Stimulated activated CD4-positive, alpha-beta T cell treated with anti-CD3 and anti-CD28 coated beads, Interleukin-1b, Interleukin-23, amount 100 ng/mL, for 4 hours (primary cell): ENCODE measurements around the gene COL5A1.

Experiments
- DNase-seq, 2 donors: peaks; one replicate each; pipeline ENCODE4 v3.0.0-alpha.2; 2020; ENCODE audit warnings: low read depth in 2 of 2

COL5A1 gene

DNA sequence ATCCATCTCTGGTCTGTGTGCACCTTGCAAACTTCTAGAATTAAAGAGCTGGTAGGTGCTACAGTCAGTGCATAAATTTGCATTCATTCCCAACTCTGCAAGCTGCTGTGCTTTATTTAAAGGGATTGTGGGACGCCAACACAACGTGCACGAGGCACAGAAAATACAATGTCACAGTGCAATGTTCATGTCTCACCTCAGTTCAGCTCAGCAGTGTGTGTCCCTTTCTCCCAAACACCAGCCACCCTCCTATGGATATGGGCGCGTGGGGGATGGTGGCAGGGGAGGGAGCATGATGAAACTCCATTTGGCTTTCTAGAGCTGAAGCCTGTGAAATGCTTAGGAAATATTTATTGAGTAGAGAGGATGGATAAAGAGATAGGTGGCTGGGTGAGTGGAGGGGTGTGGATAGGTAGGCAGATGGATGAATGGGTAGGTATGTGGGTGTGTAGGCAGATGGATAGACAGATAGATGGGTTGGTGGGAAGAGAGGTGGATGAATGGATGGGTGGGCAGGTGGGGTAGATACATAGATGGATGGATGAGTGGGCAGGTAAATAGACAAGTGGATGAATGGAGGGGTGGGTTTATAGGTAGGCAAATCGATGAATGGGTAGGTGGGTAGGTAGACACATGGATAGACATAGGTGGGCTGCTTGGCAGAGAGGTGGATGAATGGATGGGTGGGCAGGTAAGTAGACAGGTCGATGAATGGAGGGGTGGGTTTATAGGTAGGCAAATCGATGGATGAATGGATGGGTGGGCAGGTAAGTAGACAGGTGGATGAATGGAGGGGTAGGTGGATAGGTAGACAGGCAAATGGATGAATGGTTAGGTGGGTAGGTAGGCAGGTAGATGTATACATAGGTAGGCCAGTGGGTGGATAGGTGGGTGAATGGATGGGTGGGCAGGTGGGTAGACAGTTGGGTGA lies 146.3 kb downstream of the COL5A1 start:
- no peak for DNase-seq

DNA sequence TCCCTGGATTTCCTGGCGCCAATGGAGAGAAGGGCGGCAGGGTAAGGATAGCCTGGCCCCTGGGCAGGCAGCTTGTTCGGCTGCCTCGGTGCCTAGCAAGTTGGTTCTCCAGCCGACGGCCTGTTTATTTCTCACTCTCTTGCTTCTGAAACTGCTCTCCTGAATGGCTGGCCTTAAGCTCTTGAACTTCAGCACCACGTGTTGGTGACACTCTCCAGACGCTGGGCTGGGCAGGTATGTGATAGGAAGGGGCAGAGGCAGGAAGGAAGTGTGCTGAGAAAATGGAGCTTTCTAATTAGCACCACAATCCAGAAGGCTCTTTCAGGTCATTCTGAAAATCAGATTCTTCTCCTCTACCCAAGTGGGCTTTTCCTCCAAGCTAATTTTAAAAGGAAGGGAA lies 147.6 kb downstream of the COL5A1 start:
- DNase-seq, result no peak

DNA sequence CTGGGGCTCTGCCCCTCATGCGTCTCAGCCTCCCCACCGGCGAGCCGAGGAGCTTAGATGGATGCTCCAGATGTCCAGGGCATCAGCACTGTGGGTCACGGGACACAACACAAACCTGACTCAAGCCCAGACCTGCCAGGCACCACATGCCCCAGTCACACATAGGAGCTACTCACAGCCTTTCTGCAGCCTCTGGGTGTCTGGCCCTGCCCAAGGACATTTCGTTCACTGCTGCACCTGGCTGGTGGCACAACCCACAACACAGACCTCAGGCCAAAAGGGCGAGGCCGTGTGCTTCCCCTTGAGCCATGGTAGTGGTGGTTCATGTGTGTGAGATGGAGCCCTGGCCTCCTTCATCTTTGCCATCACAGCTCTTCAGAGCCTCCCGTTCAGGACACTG lies 149.4 kb downstream of the COL5A1 start:
- DNase-seq, result no peak

DNA sequence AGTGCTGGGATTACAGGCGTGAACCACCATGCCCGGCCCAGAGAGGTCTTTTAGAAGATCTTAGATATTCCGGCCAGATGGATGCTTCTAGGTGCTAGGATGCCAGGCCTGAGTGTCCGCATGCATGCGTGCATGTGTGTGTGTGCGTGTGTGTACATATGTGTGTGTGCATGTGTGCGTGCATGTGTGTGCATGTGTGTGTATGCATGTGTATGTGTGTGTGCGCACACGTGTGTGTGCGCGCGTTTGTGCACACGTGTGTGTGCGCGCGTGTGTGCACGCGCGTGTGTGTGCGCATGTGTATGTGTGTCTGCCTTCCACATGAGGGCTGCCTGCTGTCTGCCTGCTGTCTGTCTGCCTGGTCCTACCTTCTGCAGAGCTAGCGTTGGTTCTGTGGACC lies 151.0 kb downstream of the COL5A1 start:
- no peak for DNase-seq

DNA sequence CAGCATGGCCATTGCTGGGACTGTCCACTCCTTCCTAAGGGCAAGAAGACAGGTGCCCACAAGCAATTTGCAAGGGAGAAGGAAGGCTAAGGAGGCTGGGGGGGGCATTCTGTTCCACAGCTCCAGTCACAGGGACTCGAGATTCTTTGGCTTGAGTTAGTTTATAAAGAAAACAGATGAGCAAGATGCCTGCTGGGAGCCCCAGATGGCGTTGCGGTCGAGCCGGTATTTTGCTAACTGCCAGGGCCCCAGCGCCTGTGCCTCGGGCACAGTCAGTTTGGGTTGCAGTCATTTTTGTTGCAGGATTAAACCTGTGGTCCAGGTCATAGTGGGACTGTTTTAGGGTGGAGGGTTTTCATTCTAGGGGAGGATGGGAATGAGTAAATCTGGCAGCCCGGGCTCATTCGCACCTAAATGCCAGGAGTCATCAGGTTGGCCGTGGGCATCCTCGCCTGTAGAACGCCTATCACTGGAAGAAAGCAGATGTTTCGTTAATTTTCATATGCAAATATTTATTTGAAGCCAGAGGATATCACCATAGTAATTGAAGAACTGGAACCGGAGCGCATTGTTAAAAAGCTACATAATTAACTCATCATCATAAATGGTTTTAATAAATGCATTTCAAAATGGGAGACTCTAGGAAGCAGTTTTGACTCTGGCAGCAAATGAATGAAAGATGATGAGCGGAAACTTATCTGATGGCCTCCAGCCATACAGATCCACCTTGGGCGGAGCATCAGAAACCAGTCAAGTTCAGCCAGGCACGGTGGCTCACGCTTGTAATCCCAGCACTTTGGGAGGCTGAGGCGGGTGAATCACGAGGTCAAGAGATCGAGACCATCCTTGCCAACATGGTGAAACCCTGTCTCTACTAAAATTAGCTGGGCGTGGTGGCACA lies 151.9 kb downstream of the COL5A1 start:
- DNase-seq, result no peak

DNA sequence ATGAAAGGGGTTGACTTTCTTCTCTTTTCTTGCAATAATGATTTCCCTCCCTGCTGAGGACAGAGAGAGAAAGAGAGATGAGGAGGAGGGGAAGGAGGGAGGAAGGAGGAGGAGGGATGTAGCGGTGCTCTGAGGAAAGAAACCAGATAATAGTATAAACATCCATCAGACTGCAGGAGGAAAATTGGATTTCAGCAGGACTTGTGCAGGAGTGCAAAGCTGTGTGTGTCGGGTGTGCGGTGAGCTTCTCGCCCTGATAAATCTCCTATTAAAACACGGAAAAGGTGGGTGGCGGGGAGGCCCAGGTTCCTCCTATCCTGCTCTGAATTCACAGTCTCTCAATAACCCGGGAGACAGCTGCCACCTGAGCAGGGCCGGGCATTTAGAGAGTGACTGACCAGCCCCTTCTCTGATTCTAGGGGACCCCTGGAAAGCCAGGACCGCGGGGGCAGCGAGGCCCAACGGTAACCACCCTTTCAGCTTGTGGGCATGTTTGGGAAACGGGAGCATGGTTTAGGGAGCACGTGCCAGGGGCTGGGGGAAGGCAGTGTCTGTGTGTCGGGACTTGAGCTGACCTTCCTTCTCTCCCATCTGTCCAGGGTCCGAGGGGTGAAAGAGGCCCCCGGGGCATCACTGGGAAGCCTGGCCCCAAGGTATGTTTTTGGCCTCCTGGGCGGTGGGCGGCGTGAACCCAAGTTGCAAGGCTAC lies 153.2 kb downstream of the COL5A1 start:
- no peak for DNase-seq

DNA sequence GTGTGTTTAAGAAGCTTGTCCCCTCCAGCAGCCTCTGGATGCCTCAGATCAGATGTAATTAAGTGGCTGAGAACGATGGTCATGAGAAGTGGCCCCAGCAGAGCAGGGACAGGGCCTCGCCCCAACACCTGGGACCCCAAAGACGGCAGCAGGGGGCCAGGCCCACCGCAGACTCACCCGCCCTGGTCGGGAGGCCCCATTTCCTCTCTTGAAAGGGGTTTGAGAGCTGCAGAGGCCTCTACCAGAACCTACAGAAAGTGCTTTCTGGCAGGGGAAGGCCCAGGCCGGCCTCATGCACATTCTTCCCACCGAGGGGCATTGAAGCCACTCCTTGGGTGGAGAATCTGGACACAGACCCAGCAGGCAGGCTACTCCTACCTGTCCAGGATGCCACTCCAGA lies 153.8 kb downstream of the COL5A1 start:
- no peak for DNase-seq

DNA sequence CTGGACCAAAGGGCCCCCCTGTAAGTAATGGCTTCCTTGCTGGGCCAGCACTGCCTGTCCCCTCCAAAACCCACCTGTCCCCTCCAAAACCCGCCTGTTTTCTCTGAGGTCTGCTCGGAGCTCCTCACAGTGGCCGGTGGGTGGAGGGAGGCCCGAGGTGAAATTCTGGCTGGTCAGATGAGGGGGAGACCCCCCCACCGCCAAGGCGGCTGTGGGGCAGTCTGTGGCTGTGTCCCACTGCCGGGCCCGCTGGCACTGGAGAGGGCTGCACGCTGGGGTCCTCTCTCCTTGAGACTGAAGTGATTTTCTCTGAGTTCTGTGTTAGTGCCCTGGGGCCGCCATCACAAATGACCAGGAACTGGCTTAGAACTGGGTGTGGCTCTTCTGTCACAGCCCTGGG lies 155.3 kb downstream of the COL5A1 start:
- DNase-seq, result no peak

DNA sequence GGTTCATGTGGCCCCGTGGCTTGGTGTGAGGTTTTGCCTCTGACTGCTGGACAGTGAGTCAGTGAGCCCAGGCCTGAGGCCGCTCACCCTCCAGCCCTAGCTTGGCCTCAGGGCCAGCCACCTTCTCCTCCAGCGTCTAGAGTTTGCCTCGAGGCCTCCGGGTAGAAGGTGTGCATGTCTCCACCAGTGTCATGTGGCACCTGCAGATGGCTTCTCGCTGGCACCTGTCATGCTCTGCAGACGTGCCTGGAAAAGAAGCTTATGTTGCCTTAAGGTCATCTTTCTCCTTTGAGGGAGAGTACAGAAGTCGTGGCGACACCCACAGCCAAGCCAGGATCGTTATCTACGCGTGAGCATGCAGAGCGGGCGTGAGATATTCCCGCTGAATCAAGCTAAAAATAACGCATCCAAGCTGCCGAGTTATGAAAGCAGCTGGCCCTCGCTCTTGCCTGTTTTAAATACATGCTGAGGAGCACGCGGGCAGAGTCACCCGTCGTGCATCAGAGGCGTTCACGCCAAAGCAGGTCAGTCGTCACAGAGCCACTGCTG lies 159.3 kb downstream of the COL5A1 start:
- no peak for DNase-seq

DNA sequence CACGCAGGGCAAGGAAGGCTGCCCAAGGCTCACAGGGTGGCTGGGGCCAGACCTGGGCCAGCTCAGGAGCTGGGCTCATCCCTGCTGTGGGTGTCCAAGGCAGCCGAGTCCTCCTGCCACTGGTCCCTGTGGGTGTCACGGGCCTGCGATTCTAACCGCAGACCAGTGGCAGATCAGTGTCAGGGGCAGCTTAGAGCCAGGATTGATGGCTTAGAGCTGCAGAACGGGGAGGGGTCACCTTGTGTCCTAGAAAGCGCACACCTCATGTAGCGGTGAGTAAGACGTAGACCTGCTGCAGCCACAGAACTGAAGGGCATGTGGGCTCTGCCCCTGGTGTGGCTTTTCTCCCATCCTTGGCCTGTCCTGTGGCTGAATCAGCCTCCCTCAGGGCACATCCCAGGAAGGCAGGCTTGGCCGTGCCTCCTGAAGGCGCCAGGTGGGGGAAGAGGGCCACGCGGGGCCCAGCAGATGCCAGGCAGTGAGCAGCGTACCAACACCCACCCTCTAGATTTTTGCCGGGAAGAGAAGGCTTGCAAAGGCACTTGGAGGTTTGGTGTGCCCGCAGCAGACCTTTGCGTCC lies 160.7 kb downstream of the COL5A1 start:
- no peak for DNase-seq

DNA sequence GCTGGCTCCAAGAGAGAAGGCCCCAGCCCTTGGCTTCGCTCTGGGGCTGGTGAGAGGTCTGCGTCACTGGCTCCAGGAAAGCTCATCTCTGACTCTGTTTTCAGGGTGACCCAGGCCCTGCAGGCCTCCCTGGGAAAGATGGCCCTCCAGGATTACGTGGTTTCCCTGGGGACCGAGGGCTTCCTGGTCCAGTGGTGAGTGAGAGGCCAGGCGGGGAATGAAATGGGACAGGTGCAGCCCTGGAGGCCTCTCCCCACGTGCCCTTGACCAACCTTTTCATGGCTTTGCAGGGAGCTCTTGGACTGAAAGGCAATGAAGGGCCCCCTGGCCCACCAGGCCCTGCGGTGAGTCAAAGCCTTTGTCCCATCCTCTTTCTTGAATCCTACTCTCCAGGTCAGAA lies 163.3 kb downstream of the COL5A1 start:
- DNase-seq, result no peak

DNA sequence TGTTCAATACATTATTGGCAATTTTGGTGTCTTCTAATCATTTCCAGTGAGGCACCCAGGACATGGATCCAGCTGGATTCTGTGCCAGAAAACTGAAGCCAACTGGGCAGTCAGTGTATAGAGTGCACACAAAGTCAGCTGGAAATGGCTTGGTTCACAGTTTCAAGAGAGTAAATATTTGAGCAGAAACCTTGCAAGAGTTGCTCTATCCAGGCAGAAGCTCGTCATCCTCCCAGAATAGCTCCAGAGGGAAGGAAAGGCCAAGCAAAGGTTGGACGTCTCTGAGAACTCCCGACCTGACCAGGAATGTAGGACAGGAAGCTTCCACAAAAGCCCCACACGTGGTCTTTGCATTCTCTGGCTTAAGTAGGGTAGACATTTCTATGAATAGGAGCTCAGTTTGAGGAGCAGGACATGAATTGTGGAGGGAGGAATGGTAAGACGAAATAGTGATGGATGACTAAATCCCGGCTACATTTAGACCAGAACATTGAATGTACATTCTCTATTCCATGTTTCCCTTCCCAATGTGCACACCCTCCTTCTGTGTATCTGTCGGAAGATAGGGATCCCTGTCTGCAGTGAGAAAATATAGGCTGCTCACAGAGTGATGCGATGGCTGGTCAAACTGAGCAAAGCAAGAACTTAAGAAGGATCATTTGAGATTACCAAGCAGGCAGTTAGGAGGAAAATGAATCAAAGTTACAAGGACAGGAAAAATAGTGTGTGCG lies 166.3 kb downstream of the COL5A1 start:
- DNase-seq, result no peak

DNA sequence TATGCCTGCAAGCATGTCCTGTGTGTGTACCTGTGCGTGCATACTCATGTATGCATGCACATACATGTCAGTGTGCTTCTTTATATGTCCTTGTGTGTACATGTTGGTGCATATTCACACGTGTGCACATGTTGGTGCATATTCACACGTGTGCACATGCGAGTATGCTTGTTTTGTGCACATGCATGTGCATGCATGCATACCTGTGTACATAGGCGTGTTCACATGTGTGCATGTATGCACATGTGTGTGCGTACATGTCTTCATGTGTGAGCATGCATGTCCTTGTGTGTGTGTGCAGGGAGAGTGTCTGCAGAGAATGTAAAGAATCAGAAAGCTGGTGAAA lies 166.8 kb downstream of the COL5A1 start:
- no peak for DNase-seq

DNA sequence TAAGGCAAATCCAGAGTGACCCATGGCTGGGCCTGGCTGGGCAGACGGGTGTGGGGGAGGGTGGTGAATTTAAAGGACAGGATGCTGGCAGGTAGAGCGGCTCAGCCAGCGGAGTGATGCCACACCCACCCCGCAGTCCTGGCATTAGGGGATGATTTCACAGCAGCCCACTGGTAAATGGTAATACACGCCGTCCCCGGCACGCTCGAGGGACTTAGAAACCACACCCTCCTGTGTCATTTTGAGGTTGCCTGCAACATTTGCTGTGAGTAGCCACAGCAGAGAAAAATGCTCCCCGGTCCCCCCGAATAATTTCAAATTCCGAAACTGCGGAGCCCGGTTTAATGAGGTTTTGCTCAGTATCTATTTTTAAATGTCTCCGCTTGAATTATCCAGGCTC lies 167.7 kb downstream of the COL5A1 start:
- no peak for DNase-seq

DNA sequence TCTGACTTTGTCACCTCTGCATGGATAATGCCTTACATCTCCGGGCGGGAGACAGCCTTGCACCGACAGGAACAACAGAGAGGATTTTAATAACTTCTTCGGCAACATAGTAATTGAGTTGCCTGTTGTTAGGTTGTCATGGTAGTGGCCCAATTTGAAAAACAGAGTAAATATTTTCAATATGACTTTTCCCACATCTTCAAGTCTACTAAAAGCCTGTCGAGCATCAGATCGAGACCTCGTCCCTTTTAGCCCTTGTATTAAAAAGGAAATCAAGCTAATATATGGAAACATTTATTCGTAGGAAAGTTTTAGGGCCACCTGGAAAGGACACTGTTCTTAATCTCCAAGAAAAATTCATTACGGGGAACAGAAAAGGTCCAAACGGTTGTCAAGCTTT lies 168.2 kb downstream of the COL5A1 start:
- no peak for DNase-seq

DNA sequence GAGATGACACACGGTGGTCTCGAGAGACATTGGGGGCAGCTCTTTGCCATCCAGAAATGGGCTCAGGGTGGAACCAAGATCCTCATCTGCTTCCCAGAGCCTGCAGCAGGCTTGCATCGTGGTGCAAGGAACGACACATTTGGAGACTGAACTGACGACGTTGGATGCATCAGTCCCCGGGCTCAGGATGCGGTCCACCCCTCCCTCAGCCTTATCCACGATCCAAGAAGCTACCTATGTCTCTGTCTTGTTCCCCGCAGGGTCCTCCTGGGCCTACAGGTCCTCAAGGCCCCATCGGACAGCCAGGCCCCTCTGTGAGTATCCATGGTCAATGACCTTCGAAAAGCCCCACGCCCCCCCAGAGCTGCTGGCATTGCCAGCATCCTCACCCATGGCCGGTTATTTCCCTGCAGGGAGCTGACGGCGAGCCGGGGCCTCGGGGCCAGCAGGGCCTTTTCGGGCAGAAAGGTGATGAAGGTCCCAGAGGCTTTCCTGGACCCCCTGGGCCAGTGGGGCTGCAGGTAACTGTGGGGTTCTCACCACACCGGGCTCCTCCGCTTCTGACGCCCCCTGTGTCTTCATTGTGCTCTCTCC lies 169.6 kb downstream of the COL5A1 start:
- DNase-seq, result no peak

DNA sequence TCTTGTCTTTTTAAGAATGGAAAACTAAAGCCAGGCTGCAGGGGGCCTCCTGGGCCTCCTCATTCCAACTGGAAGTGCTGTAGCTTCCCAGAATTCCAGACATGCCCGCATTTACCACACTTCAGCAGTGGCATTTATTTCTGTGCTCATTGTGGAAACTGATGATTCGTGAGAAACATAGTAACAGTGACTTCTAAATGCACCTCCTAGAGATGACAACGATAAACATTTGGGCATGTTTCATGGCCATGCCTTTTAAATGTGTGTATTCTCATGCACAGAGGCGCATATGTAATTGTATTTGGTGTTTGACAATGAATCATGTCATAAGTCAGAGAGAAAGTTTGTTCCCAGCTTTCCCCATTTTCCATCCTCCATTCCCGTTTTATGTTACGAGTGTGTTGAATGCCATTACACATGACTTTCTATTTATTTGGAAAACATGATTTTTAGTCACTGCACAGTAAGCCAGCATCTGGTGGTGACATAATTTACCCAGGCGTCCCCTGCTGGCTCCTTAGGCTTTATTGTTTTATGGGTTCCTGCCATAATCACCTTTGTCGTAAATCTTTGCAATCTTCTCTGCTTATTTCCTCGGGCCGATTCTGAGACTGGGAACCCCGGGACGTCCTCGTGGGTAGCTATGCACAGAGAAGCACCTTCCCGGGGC lies 170.2 kb downstream of the COL5A1 start:
- DNase-seq, result no peak

DNA sequence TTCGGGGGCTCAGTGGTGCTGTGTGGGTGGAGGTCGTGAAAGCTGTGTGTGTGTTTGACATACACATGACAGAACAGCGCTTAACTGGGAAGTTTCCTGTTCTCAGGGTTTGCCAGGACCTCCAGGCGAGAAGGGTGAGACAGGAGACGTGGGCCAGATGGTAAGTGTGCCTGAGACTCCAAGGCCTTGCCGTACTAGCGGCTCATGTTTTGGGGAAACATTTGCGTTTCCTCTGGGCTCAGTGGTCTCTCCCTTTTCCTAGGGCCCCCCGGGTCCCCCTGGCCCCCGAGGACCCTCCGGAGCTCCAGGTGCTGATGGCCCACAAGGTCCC lies 170.7 kb downstream of the COL5A1 start:
- no peak for DNase-seq

DNA sequence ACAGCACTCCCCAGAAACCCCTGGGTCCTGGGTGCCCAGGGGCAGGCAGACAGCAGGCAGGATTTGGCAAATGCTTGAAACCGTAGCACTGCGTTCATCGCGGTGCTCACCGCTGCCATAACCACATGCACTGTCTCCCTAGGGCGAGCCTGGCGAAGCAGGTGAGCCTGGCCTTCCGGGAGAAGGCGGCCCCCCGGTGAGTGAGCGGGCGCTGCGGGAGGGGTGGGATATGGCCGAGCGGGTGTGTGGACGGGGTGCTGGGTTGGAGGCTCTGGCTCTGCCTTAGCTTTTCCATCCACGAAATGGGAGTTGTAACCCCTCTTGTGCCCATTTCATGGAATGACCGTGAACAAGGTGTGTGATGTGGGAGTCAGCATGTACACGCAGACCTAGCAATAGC lies 172.2 kb downstream of the COL5A1 start:
- no peak for DNase-seq

DNA sequence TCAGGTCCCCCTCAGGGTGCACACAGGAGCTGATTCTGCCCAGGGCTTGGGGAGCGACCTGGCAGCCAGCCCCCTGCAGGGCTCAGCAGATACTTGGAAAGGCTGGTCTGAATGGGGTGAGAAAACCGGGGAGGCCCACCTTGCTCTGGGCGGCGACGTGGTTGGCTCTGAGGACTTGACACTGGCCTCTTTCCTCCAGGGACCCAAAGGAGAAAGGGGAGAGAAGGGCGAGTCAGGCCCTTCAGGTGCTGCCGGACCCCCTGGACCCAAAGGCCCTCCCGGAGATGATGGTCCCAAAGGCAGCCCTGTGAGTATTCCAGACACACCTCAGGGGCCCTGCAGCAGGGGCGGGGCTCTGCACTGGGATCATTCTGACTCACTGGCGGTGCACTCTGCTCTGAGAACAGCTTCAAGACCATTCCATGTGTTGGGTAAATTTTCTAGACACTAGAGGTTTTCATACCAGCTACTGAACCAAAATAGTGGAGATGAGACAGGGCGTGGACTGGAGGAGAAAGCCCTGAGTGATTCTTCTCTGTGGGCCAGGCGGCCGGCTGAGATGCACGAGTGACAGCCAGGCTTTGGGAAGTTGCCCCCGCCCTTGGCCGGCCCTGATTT lies 173.1 kb downstream of the COL5A1 start:
- no peak for DNase-seq
